Transverse colon (tissue), 3 donors: ENCODE measurements around the gene GRHL1.

Experiments
- CTCF ChIP-seq, 5 experiments: fragments of 200-600 bp in 3 of 5; fragments of 450-650 bp in 2 of 5; sonication (generic) in 3 of 5; IDR thresholded peaks; 1 replicate in 2 of 5; 2 replicates in 3 of 5; pipeline ENCODE4 v1.5.1; 2016 to 2017; ENCODE audit warnings: antibody characterized with exemption in 5 of 5, inconsistent platforms in 3 of 5, mild to moderate bottlenecking in 2 of 5, moderate library complexity in 1 of 5
- EP300 ChIP-seq: sonication (generic); formaldehyde crosslinking; IDR thresholded peaks from one replicate; pipeline ENCODE4 v1.6.1; 2017; ENCODE audit warnings: antibody characterized with exemption, low read depth

- no peak for TF ChIP-seq EP300
- no peak for TF ChIP-seq CTCF (IDR thresholded peaks at IDR 0.05)
Measured at GRCh38 chr2:9946818-9947217, 4.7 kb upstream of the GRHL1 start.
